ENCODE measurements around the gene DCAF15. TPM values are rescaled to one million over a fixed set of nuclear protein-coding genes. Genes with fewer than 3 reads are reported as not detected.

DCAF15 gene
- total RNA-seq, 3 donors from 2014 or later (not counting 1 experiment from before 2014, with no cell fraction given), result 121 to 149 (median 124) TPM

GRCh38 chr19:13930402-13930801 lies 21.9 kb upstream of the DCAF15 start:
- ATAC-seq, result no peak
- H3K36me3 ChIP-seq (ENCODE audit: control insufficient read depth, insufficient read depth, low read length), result peaks cover 9% of the 10 kb centered on the region

DNA sequence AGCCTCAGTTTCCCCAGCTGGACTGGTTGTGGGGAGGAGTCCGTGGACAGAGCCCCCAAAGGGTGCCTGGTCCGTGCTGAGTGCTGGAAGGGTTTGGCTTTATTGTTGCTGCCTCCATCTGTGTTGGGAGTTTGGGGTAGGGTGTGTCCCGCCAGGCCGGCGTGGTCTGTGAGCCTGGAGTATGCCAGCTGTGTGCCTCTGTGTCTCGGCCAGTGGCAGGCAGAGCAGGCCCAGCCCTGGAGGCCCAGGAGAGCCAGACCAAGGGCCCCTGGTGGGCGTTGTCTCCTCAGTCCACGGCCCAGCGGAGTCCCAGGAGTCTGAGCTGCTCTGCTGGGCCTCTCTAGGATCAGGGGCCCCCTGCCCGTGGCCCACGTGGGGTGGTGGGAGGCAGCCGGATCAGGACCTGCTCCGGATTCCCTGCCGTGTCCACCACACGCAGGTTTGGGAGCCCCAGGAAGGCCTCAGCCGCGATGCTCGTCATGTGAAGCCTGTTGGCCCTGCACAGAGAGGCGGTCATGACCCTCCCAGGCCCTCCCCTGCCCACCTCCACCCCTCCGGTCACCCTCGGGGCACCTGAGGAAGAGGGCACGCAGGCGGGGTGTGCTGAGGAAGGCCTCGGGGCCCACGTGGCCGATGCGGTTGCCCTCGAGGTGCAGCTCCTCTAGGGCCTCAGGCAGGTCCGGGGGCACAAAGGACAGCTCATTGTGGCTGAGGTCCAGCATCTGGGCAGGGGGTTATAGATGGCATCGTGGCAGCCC lies 20.7 kb upstream of the DCAF15 start:
- Histone ChIP-seq H3K9me3 (ENCODE audit: control insufficient read depth, insufficient read depth, low read length) (no peaks in the 10 kb centered on the region), H3K4me1 (ENCODE audit: control insufficient read depth, insufficient read depth, low read length) (no peaks in the 10 kb centered on the region), H3K4me3 (ENCODE audit: low read length) (no peak overlapping the region), H3K36me3 (ENCODE audit: control insufficient read depth, insufficient read depth, low read length) (peaks cover 9% of the 10 kb centered on the region), H3K27ac (ENCODE audit: low read length) (no peak overlapping the region), H3K27me3 (ENCODE audit: control insufficient read depth, insufficient read depth, low read length) (no peaks in the 10 kb centered on the region)
- peaks cover 0 to 12% of the 10 kb centered on the region in 2 donors for H3K27me3 Mint-ChIP-seq (ENCODE audit: low read depth in 2 of 2)
- TF ChIP-seq CTCF (IDR thresholded peaks at IDR 0.05), result no peak
- intact Hi-C loops (cut with micrococcal nuclease), result no loop called here
- ATAC-seq (no peak), DNase-seq (no peak)
- peaks cover 0 to 6% of the 10 kb centered on the region in 2 donors for H3K4me1 Mint-ChIP-seq
- H3K9me3 Mint-ChIP-seq, result no peaks in the 10 kb centered on the region
- H3K36me3 Mint-ChIP-seq, result no peaks in the 10 kb centered on the region
- H3K4me3 Mint-ChIP-seq, result no peak overlapping the region
- H3K27ac Mint-ChIP-seq, result no peak overlapping the region
- 93% methylated on average over 30 of the region's 30 CpGs for WGBS (ENCODE audit: insufficient coverage)

More at GRCh38 chr19:13930402-13930801, 21.9 kb upstream of the DCAF15 start:
- Histone ChIP-seq H3K4me1 (ENCODE audit: control insufficient read depth, insufficient read depth, low read length) (no peaks in the 10 kb centered on the region), H3K27me3 (ENCODE audit: control insufficient read depth, insufficient read depth, low read length) (no peaks in the 10 kb centered on the region), H3K9me3 (ENCODE audit: control insufficient read depth, insufficient read depth, low read length) (no peaks in the 10 kb centered on the region), H3K27ac (ENCODE audit: low read length) (no peak overlapping the region), H3K4me3 (ENCODE audit: low read length) (no peak overlapping the region)
- intact Hi-C loops (cut with micrococcal nuclease), result no loop called here
- Mint-ChIP-seq H3K4me1 (peaks cover 0 to 6% of the 10 kb centered on the region in 2 donors), H3K27me3 (ENCODE audit: low read depth in 2 of 2) (peaks cover 0 to 12% of the 10 kb centered on the region in 2 donors), H3K4me3 (no peak overlapping the region), H3K9me3 (no peaks in the 10 kb centered on the region), H3K27ac (no peak overlapping the region), H3K36me3 (no peaks in the 10 kb centered on the region)
- WGBS (ENCODE audit: insufficient coverage), result 88% methylated on average over 17 of the region's 17 CpGs
- DNase-seq, result no peak
- no peak for TF ChIP-seq CTCF (IDR thresholded peaks at IDR 0.05)

DNA sequence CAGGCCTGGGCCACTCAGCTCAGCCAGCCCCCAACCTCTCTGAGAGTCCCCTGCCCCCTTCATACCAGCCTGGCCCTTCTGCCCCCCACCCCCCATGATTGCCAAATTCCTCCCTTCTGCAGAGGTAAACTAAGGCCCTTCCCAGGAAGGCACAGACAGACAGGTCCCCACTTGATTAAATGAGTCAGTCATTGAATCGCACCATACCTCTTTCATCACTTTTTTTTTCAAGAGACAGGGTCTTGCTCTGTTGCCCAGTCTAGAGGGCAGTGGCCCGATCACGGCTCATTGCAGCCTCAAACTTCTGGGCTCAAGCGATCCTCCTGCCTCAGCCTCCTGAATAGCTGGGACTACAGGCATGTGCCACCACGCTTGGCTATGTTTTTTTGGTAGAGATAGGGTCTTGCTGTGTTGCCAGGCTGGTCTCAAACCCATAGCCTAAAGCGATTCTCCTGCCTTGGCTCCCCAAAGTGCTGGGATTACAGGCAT lies 20.1 kb upstream of the DCAF15 start:
- intact Hi-C loops (cut with micrococcal nuclease), result no loop called here
- peaks cover 0 to 12% of the 10 kb centered on the region in 2 donors for H3K27me3 Mint-ChIP-seq (ENCODE audit: low read depth in 2 of 2)
- no peaks in the 10 kb centered on the region for H3K9me3 Mint-ChIP-seq
- no peak overlapping the region for H3K4me3 Mint-ChIP-seq
- peaks cover 0 to 6% of the 10 kb centered on the region in 2 donors for H3K4me1 Mint-ChIP-seq
- 92% methylated on average over 6 of the region's 6 CpGs for WGBS (ENCODE audit: insufficient coverage)
- no peaks in the 10 kb centered on the region for H3K4me1 ChIP-seq (ENCODE audit: control insufficient read depth, insufficient read depth, low read length)
- H3K36me3 Mint-ChIP-seq, result no peaks in the 10 kb centered on the region
- no peaks in the 10 kb centered on the region for H3K27me3 ChIP-seq (ENCODE audit: control insufficient read depth, insufficient read depth, low read length)
- TF ChIP-seq CTCF (IDR thresholded peaks at IDR 0.05), result no peak
- ATAC-seq (no peak), DNase-seq (no peak)
- H3K27ac Mint-ChIP-seq, result no peak overlapping the region
- no peak overlapping the region for H3K4me3 ChIP-seq (ENCODE audit: low read length)
- H3K9me3 ChIP-seq (ENCODE audit: control insufficient read depth, insufficient read depth, low read length), result no peaks in the 10 kb centered on the region
- peaks cover 6% of the 10 kb centered on the region for H3K36me3 ChIP-seq (ENCODE audit: control insufficient read depth, insufficient read depth, low read length)
- H3K27ac ChIP-seq (ENCODE audit: low read length), result no peak overlapping the region
